GF-D8 (cell line): Measurements from ENCODE around the gene UBAC1.

ENCODE experiments used
- DNase-seq: peaks from one replicate; lab custom pipeline; 2025; lab: John Stamatoyannopoulos, UW

UBAC1 gene

GRCh38 chr9:135993765-135994500 is 32.8 kb upstream of the UBAC1 start:
- DNase-seq, result no peak

- DNase-seq, result no peak
Observed at GRCh38 chr9:135993409-135993742, 32.2 kb upstream of the UBAC1 start.

- peak; percentile 30 for DNase-seq
Observed at GRCh38 chr9:135992486-135993408, 31.6 kb upstream of the UBAC1 start.

- DNase-seq, result no peak
Observed at GRCh38 chr9:135991771-135992170, 30.6 kb upstream of the UBAC1 start.

GRCh38 chr9:135990468-135991429 is 29.6 kb upstream of the UBAC1 start:
- DNase-seq, result no peak

GRCh38 chr9:135989722-135990467 is 28.7 kb upstream of the UBAC1 start:
- DNase-seq, result no peak

GRCh38 chr9:135989157-135989556 is 28.0 kb upstream of the UBAC1 start:
- no peak for DNase-seq

GRCh38 chr9:135988493-135988892 is 27.3 kb upstream of the UBAC1 start:
- no peak for DNase-seq

- no peak for DNase-seq
Observed at GRCh38 chr9:135987838-135988404, 26.7 kb upstream of the UBAC1 start.

- no peak for DNase-seq
Observed at GRCh38 chr9:135986605-135987004, 25.4 kb upstream of the UBAC1 start.

- no peak for DNase-seq
Observed at GRCh38 chr9:135985889-135986288, 24.7 kb upstream of the UBAC1 start.

- DNase-seq, result no peak
Observed at GRCh38 chr9:135985459-135985774, 24.2 kb upstream of the UBAC1 start.

- DNase-seq, result no peak
Observed at GRCh38 chr9:135984072-135984710, 23.0 kb upstream of the UBAC1 start.

GRCh38 chr9:135983208-135984071 is 22.3 kb upstream of the UBAC1 start:
- no peak for DNase-seq

- DNase-seq, result no peak
Observed at GRCh38 chr9:135982499-135983207, 21.5 kb upstream of the UBAC1 start.

- DNase-seq, result no peak
Observed at GRCh38 chr9:135980926-135981630, 19.9 kb upstream of the UBAC1 start.

- DNase-seq, result no peak
Observed at GRCh38 chr9:135979547-135980166, 18.5 kb upstream of the UBAC1 start.
